C4-2B (cell line): Measurements from ENCODE around the gene GRM3.

Experiments
- H3K27ac ChIP-seq: fragments of 450-650 bp; 2 replicates; pipeline ENCODE4 v1.5.1; 2017
- ZFX ChIP-seq: fragments of 450-650 bp; IDR thresholded peaks from 2 replicates; pipeline ENCODE4 v1.6.1; 2017
- TF ChIP-seq, protein P1 (sequence below): fragments of 450-650 bp; conservative IDR thresholded peaks from 2 replicates; pipeline ENCODE4 v1.5.1; 2017; ENCODE audit warnings: mild to moderate bottlenecking

GRM3 gene

DNA sequence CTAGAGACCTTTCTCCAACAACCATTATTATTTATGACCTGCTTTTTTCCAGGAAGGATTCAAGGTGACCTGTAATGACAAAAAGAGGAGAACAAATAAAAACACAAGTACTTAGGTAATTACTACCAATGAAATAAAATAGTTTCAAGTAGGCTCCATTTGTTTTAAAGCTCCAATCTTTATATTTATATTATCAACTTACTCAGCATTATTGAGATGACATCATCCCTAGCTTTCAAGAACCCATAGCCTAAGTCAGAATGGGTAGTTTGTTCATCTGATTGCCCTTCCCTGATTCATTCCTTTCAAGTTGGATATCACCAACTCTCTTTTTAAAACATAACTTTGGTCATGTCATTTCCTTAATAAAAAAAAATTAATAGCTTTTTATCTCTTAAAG lies 131.5 kb downstream of the GRM3 start:
- no peak overlapping the region for H3K27ac ChIP-seq
- TF ChIP-seq, protein P1, sequence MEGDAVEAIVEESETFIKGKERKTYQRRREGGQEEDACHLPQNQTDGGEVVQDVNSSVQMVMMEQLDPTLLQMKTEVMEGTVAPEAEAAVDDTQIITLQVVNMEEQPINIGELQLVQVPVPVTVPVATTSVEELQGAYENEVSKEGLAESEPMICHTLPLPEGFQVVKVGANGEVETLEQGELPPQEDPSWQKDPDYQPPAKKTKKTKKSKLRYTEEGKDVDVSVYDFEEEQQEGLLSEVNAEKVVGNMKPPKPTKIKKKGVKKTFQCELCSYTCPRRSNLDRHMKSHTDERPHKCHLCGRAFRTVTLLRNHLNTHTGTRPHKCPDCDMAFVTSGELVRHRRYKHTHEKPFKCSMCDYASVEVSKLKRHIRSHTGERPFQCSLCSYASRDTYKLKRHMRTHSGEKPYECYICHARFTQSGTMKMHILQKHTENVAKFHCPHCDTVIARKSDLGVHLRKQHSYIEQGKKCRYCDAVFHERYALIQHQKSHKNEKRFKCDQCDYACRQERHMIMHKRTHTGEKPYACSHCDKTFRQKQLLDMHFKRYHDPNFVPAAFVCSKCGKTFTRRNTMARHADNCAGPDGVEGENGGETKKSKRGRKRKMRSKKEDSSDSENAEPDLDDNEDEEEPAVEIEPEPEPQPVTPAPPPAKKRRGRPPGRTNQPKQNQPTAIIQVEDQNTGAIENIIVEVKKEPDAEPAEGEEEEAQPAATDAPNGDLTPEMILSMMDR, result no peak
- TF ChIP-seq ZFX, result no peak

DNA sequence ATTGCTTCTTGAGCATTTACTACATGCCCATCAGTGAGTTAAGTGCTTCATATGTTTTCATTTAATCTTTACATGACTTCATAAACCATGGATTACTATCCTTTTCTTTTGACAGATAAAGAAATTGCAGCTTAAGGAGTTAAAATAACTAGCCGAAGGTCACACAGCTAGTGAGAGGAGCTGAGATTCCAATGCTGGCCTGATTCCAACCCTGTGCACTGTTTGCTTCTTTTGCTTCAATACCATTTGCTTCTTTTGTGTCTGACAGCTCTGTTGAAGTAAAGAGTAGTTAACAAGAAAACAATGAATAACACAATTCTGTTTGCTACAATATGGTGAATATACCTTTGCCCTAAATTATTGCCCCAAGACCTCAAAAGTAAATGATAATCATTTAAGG lies 132.4 kb downstream of the GRM3 start:
- no peak overlapping the region for H3K27ac ChIP-seq
- TF ChIP-seq, protein P1, result no peak

DNA sequence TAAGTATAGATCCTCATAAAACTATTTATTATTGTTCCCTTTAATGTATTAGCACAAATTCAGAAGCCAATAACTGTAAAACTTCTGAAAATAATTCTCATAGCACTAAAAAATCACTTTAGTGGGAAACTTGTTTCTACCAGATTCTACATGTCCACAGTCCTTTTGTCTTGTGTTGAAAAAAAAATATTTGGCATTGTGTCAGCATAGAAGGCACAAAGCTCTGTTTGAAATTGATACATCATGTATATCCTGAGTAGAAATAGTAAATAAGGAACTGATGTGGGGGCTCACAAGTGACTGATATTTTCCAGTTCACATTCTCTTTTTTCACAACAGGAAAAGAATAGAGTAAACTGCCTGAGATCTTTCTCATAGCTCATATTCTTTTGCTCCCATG lies 134.6 kb downstream of the GRM3 start:
- H3K27ac ChIP-seq, result no peak overlapping the region
- TF ChIP-seq ZFX, result no peak
- TF ChIP-seq, protein P1, result no peak

DNA sequence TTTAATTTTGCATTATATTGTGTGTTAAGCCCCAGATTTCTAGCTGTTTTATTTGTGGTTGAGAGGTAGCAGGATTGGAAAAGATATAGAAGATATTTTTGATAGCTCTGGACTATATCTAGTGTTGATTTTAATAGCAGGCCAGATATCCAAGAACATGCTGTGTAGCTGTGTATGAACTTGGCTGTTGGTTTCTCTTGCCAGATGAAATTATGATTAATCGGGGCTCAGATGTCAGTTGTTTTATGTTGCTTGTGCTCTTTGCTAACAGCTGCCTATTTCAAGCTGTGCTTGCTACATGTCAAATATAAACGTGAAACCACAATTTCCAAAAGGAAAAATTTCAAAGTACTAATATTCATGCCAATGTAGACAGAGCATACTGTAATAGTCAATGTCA lies 141.1 kb downstream of the GRM3 start:
- no peak overlapping the region for H3K27ac ChIP-seq
- TF ChIP-seq, protein P1, result no peak
- no peak for TF ChIP-seq ZFX

DNA sequence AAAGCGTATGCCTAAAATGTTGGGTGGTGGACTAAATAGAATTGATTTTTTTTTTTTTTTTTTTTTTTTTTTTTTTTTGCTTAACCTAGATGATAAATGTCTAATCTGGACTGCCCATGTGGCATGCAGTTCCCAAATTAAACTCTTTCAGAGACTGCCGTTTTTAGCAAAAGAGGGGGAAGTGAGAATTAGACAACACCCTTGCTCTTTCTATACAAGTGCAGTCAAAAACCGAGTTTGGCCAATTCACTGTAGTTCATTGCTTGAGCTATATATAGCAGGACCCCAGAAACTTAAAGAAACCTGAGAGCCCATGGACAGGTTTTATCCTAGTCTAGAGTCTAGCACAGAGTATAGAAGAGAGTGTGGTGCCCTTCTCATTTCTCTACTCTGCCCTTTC lies 141.9 kb downstream of the GRM3 start:
- TF ChIP-seq ZFX, result no peak
- TF ChIP-seq, protein P1, result no peak
- H3K27ac ChIP-seq, result no peak overlapping the region

DNA sequence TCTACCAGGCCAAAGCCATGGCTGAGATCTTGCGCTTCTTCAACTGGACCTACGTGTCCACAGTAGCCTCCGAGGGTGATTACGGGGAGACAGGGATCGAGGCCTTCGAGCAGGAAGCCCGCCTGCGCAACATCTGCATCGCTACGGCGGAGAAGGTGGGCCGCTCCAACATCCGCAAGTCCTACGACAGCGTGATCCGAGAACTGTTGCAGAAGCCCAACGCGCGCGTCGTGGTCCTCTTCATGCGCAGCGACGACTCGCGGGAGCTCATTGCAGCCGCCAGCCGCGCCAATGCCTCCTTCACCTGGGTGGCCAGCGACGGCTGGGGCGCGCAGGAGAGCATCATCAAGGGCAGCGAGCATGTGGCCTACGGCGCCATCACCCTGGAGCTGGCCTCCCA lies 142.7 kb downstream of the GRM3 start:
- H3K27ac ChIP-seq, result no peak overlapping the region
- TF ChIP-seq ZFX, result no peak
- TF ChIP-seq, protein P1, result no peak

DNA sequence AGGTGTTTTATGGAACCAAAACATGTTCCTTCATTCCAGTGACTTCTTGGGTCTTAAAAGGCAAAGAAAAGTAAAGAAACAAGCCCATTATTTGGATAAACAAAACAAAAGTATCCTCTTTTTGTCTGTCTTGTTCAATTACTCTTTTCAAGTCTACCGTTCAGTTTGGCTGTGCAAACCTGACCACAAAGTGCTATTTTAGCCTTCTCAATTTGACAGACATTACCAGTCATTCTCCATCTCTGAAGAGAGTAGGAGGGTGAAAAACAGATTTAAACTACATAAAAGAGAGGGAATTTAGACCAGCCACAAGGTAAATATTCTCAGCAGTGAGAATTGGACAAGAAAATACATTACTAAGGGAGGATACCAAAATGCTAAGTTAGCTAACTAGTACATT lies 145.2 kb downstream of the GRM3 start:
- no peak overlapping the region for H3K27ac ChIP-seq
- no peak for TF ChIP-seq ZFX
- TF ChIP-seq, protein P1, result no peak
